HepG2 (cell line): ENCODE data around the gene GPR12. TPM values are rescaled to one million over a fixed set of nuclear protein-coding genes. Genes with fewer than 3 reads are reported as not detected.

Experiments used
- HNF1A ChIP-seq, 2 experiments: sonication (generic) in 1 of 2; formaldehyde crosslinking in 1 of 2; IDR thresholded peaks; 2 replicates each; pipeline versions ENCODE4 v1.4.0 to v1.6.1; 2016 to 2020; ENCODE audit warnings: borderline replicate concordance in 1 of 2, low read depth in 1 of 2, mild to moderate bottlenecking in 1 of 2, missing genetic modification reagents in 1 of 2
- ZFP62 ChIP-seq: sonication (generic); formaldehyde crosslinking; IDR thresholded peaks from 2 replicates; pipeline ENCODE4 v1.4.0; 2020; ENCODE audit warnings: missing genetic modification reagents
- ZSCAN29 ChIP-seq: sonication (generic); formaldehyde crosslinking; conservative IDR thresholded peaks from 2 replicates; pipeline ENCODE4 v1.4.0; 2020; ENCODE audit warnings: mild to moderate bottlenecking, missing genetic modification reagents
- polyA plus RNA-seq, 8 experiments: library from polyadenylated mRNA; depleted of rRNA in 3 of 8; stranded (reverse) in 7 of 8; unstranded in 1 of 8; fragments of >200 nt; fragmentation: Illumina TruSeq in 4 of 8; extraction: Trizol in 4 of 8; gene quantifications; 2 replicates each; pipeline versions ENCODE4 v1.2.1 to v1.2.3, GENCODE V29; 2011 to 2016; ENCODE audit warnings: low read depth in 4 of 8, missing spikeins in 1 of 8, mixed read lengths in 1 of 8; ENCODE audit not compliant: insufficient read depth in 1 of 8
- total RNA-seq, 5 experiments: library from RNA; depleted of rRNA; stranded (reverse); fragments of >200 nt; fragmentation: Illumina TruSeq; extraction: Trizol; gene quantifications; 2 replicates each; pipeline ENCODE4 v1.2.3, GENCODE V29; 2016; ENCODE audit warnings: low read depth in 1 of 5
- TF ChIP-seq, protein P1 (sequence below): sonication (generic); formaldehyde crosslinking; IDR thresholded peaks from 2 replicates; pipeline ENCODE4 v1.4.0; 2020; ENCODE audit warnings: missing genetic modification reagents

GPR12 gene
- total and polyA plus RNA-seq, 2 of the 13 experiments (the other 11 are each of a cell fraction or from before 2014, with no cell fraction given): not detected

GRCh38 chr13:26719356-26719945 lies 41.1 kb downstream of the GPR12 start (continued):
- no peak for TF ChIP-seq HNF1A (IDR thresholded peaks at IDR 0.05; ENCODE audit: low read depth)
- TF ChIP-seq HNF1A (CRISPR knock-in tag; IDR thresholded peaks at IDR 0.05; ENCODE audit: borderline replicate concordance): no peak
- TF ChIP-seq ZFP62 (CRISPR knock-in tag): no peak
- TF ChIP-seq ZSCAN29: no peak
- TF ChIP-seq, protein P1, sequence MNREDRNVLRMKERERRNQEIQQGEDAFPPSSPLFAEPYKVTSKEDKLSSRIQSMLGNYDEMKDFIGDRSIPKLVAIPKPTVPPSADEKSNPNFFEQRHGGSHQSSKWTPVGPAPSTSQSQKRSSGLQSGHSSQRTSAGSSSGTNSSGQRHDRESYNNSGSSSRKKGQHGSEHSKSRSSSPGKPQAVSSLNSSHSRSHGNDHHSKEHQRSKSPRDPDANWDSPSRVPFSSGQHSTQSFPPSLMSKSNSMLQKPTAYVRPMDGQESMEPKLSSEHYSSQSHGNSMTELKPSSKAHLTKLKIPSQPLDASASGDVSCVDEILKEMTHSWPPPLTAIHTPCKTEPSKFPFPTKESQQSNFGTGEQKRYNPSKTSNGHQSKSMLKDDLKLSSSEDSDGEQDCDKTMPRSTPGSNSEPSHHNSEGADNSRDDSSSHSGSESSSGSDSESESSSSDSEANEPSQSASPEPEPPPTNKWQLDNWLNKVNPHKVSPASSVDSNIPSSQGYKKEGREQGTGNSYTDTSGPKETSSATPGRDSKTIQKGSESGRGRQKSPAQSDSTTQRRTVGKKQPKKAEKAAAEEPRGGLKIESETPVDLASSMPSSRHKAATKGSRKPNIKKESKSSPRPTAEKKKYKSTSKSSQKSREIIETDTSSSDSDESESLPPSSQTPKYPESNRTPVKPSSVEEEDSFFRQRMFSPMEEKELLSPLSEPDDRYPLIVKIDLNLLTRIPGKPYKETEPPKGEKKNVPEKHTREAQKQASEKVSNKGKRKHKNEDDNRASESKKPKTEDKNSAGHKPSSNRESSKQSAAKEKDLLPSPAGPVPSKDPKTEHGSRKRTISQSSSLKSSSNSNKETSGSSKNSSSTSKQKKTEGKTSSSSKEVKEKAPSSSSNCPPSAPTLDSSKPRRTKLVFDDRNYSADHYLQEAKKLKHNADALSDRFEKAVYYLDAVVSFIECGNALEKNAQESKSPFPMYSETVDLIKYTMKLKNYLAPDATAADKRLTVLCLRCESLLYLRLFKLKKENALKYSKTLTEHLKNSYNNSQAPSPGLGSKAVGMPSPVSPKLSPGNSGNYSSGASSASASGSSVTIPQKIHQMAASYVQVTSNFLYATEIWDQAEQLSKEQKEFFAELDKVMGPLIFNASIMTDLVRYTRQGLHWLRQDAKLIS: no peak
